ENCODE results near the gene ACBD4.

ACBD4 gene

DNA sequence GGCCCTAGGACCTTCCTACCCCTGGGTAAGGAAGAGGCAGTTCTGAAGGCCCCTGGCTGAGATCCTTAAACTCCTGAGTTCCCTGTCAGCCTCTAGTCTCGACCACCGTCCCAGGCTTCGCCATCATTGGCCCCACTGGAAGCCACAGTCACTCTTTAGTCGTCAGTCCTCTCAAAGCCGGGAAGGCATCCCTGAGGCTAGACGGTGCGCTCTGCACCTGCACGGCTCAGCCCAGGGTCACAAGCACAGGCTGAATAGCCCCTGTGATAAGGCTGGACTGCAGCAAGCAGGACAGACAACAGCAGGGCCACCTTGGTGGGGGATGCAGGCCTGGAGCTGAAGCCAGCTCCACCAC lies 9.5 kb downstream of the ACBD4 start:
- TF ChIP-seq, protein P1, sequence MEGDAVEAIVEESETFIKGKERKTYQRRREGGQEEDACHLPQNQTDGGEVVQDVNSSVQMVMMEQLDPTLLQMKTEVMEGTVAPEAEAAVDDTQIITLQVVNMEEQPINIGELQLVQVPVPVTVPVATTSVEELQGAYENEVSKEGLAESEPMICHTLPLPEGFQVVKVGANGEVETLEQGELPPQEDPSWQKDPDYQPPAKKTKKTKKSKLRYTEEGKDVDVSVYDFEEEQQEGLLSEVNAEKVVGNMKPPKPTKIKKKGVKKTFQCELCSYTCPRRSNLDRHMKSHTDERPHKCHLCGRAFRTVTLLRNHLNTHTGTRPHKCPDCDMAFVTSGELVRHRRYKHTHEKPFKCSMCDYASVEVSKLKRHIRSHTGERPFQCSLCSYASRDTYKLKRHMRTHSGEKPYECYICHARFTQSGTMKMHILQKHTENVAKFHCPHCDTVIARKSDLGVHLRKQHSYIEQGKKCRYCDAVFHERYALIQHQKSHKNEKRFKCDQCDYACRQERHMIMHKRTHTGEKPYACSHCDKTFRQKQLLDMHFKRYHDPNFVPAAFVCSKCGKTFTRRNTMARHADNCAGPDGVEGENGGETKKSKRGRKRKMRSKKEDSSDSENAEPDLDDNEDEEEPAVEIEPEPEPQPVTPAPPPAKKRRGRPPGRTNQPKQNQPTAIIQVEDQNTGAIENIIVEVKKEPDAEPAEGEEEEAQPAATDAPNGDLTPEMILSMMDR (IDR thresholded peaks at IDR 0.05) = no peak
- no peak for TF ChIP-seq ZFX (IDR thresholded peaks at IDR 0.05; ENCODE audit: borderline replicate concordance)
- H3K27ac ChIP-seq = no peak overlapping the region

DNA sequence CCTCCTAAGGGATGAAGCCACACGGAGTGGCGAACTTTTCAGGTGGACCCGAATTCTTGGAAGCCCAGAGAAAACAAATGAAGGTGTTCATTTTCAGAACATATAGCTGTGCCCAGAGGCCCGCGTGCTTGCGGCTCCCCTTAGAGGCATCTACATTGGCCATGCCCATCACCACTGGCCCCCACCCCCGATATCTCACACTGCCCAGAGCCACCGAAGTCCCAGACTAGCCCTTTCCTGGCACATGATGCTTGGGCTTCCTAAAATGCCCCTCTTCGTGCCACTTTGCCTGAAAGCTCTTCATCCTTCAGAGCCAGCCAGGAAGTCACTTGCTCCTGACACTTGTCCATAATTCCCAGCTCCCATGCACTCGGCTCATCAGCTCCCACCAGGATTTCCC lies 10.7 kb downstream of the ACBD4 start:
- peak overlapping the region; percentile 99 for H3K27ac ChIP-seq
- TF ChIP-seq, protein P1 (IDR thresholded peaks at IDR 0.05) = no peak
- no peak for TF ChIP-seq ZFX (IDR thresholded peaks at IDR 0.05; ENCODE audit: borderline replicate concordance)

DNA sequence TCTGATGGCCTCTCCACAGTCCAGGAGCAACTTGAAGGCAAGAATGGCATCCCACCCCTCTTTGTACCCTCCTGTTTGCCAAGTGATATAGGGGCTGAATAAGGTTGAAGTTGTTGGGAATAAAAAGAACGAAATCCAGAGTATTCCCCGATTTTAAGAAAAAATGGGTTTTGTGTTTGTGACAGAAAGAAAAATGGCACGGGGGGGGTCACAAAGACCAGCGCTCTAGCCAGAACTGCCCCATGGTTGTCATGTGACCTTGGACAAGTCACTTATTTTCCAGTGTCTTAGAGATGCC lies 11.1 kb downstream of the ACBD4 start:
- H3K27ac ChIP-seq = peak overlapping the region; percentile 99

DNA sequence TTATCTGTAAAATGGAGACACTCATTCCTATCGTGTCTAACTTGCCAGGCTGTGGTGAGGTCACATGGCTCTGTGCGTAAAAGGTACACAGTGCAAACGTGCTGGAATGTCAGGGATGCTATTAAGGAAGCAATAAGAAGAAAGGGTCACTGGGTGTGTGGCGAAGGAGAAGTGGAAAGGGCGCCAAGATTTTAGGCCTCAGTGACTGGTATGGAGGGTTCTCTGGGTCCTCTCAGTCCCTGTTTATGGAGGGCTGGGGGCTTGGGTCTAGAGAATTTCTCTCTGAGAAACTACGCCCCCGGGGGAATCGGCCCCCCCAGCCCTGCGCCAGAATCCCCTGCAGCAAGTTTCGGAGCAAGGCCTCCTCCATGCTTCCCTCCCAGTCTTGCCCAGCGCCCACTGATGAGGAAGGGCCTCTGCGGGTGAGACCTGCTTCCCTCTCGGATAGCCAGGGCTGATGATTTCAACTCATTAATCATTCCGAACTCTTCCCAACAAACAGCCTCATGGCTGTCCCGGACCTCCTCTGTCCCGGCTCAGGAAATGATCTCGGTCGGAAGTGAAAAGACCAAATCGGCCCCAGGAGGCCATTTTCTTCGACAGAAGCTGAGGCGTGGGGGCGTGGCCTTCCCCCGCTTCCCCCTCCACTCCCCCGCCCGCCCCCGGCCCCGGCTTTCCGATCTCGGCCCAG lies 11.5 kb downstream of the ACBD4 start:
- no peak for TF ChIP-seq ZFX (IDR thresholded peaks at IDR 0.05; ENCODE audit: borderline replicate concordance)
- TF ChIP-seq, protein P1 (IDR thresholded peaks at IDR 0.05) = no peak
- H3K27ac ChIP-seq = peak overlapping the region; percentile 99

More for the DNA sequence above, 11.1 kb downstream of the ACBD4 start:
- TF ChIP-seq, protein P1 (IDR thresholded peaks at IDR 0.05) = no peak
- no peak for TF ChIP-seq ZFX (IDR thresholded peaks at IDR 0.05; ENCODE audit: borderline replicate concordance)

DNA sequence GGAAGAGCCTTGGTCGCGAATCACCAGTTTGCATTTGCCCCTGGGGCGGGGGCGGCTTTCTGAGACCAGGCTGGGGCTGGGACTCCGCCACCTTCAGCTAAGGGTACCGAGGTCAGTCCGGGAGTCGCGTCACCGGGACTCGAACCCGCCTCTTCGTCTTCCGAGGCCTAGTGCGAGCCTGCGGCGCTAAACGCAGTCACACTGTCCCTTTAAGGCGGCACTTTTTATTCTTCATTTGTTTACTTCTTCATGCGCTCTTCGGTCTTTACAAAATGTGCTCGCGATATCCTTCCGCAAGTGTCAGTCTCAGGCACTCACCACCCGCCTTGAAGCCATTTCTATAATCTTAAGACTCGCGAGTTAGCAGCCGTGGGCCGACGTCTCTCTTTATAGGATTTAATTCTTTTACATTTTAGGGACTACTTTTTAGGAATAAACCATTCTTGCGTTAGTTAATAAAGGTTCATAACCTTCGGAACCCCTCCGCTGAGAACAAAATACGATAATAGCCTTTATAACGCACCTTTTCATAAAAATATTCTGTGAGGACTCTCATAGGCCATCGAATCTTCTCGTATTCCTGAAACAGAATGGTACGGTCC lies 12.2 kb downstream of the ACBD4 start:
- peak overlapping the region; percentile 99 for H3K27ac ChIP-seq
- no peak for TF ChIP-seq ZFX (IDR thresholded peaks at IDR 0.05; ENCODE audit: borderline replicate concordance)
- TF ChIP-seq, protein P1 (IDR thresholded peaks at IDR 0.05) = no peak

DNA sequence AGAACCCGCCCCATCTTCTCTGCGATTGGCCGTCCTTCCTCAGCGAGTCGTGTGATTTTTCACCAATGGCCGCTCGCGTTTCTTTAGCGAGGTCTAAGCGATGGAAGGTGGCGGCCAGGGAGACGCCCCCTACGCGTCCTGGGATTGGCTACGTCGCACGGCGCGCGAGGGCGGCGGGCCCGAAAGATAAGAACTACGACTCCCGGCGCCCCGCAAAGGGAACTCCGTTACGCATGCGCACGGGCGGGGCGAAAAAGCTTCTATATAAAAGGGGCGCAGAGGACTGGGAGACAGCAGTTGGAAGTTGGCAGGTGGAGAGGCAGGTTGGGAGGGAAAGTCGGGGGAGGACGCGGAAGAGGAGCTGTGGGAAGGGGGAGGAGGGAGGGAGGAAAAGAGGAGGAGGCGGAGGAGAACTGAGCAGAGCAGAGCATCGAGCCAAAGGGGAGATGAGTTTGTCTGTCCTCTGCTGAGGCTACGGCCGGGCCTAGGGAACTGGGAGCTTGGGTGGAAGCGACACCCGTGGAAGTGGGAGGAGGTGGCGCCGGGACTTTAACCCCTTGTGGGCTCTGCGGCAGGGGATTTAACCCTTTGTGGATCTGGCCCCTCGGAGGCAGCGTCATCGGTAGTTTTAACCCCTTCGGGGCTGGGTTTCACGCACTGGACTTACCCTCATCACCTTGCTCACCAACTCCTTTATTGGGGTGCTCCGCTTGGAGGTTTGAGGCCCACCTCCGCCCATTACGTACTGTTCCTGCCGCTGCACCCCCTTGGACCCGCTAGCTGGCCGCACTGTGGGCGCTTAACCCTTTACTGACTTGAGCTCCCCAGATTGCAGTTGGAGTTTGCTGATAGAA lies 12.9 kb downstream of the ACBD4 start, which contains the start of gene HEXIM1:
HEXIM1 (plus strand) TSS at position 293 of the 854 bp plus-strand sequence. CDS start 716 bp downstream, outside the sequence.
- TF ChIP-seq ZFX (IDR thresholded peaks at IDR 0.05; ENCODE audit: borderline replicate concordance) = no peak
- TF ChIP-seq, protein P1 (IDR thresholded peaks at IDR 0.05) = no peak

More for the DNA sequence above, 12.9 kb downstream of the ACBD4 start, which contains the start of gene HEXIM1:
- H3K27ac ChIP-seq = peak within 1 kb of the TSS; percentile 99
